HG03521 (cell line): ENCODE measurements around the gene CCDC88B.
"Not testable (repeated sequence)": the region's sequence is repeated elsewhere in the genome, so short reads cannot be mapped to it uniquely, and the experiment has no call there.

Experiments used
- ATAC-seq: cut with Tn5 transposase; IDR thresholded peaks from one replicate; pipeline ENCODE4 v1.9.1; 2021; ENCODE audit warnings: mild to moderate bottlenecking, moderate library complexity; ENCODE audit not compliant: unreplicated experiment

Gene CCDC88B

GRCh38 chr11:64304032-64304315 is 36.0 kb upstream of the CCDC88B start:
- no peak for ATAC-seq

- ATAC-seq, result peak; percentile 12
Observed at GRCh38 chr11:64304316-64305072, 35.5 kb upstream of the CCDC88B start.

GRCh38 chr11:64305075-64305690 is 34.8 kb upstream of the CCDC88B start, which contains the start of gene ESRRA:
Gene ESRRA, plus strand, starts transcription at chr11:64305524. Its CDS starts 1,656 bp downstream, at chr11:64307180.
- ATAC-seq, result peak; percentile 74

- peak; percentile 11 for ATAC-seq
Observed at GRCh38 chr11:64305691-64306562, 34.1 kb upstream of the CCDC88B start.

GRCh38 chr11:64306563-64306875 is 33.5 kb upstream of the CCDC88B start:
- ATAC-seq, result no peak

GRCh38 chr11:64306876-64307622 is 33.0 kb upstream of the CCDC88B start:
- ATAC-seq, result no peak

GRCh38 chr11:64307795-64308194 is 32.2 kb upstream of the CCDC88B start:
- ATAC-seq, result not testable (repeated sequence)

- no peak for ATAC-seq
Observed at GRCh38 chr11:64312947-64313346, 27.1 kb upstream of the CCDC88B start.

- no peak for ATAC-seq
Observed at GRCh38 chr11:64313491-64314145, 26.4 kb upstream of the CCDC88B start.

GRCh38 chr11:64314146-64314804 is 25.7 kb upstream of the CCDC88B start:
- no peak for ATAC-seq

- ATAC-seq, result no peak
Observed at GRCh38 chr11:64314805-64315561, 25.0 kb upstream of the CCDC88B start.

GRCh38 chr11:64315667-64316526 is 24.1 kb upstream of the CCDC88B start:
- not testable (repeated sequence) for ATAC-seq

GRCh38 chr11:64316672-64317324 is 23.2 kb upstream of the CCDC88B start:
- ATAC-seq, result no peak

GRCh38 chr11:64317325-64317960 is 22.6 kb upstream of the CCDC88B start, which contains the start of gene TRMT112:
Gene TRMT112, minus strand, starts transcription at chr11:64317559. Its CDS starts 33 bp downstream, at chr11:64317526.
- peak; percentile 54 for ATAC-seq

- ATAC-seq, result peak; percentile 79
Observed at GRCh38 chr11:64317961-64318765, 21.8 kb upstream of the CCDC88B start, which contains the start of gene PRDX5. Gene PRDX5, plus strand, starts transcription at chr11:64318121. Its CDS starts 95 bp downstream, at chr11:64318216.
